Right hindlimb (tissue), 1 donor: Measurements from ENCODE around the gene GAS2L2.
A peak's percentile ranks its signal among the peaks of the same experiment; 100 is the strongest.
"Not testable (repeated sequence)": the region's sequence is repeated elsewhere in the genome, so short reads cannot be mapped to it uniquely, and the experiment has no call there.

Source experiments
- DNase-seq: peaks from one replicate; pipeline ENCODE4 v3.0.0-alpha.2; 2018

GAS2L2 gene

DNA sequence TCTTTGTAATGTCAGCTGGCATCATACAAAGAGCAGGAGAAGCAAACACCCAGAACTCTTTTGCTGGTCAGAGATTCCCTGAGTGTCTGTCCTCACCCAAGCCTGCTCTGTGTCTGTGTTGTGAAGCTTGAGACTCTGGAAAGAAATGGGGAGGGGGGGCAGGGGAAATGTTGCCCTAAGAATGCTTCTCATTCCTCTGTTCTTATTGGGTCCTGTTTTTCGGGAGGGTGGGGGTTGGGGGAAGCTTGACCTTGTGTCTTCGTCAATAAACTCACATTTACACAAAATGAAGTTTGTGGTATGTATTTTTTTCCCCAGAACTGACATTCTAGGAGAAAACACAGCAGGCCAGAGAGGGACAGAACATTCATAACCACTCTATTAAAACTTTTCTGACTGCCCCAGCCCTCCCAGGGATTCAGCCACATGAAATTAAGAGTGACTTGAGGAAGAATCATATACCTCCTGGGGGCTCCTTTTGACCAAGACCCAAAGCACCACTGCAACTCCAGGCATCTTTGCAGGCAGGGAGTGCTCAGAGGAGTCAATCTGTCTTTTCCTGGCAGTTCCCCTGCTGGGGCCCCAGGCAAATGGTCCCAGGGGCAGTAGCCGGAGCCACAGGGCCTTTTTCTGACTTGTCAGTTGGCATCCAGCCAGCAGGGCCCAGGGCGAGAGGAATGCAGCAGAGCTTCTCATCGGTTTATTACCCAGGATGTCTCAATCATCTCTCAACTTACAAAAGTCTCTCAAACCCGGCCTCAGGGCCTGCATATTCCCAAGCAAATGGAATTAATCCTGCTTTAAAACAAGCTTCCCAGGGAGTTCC is 26.7 kb downstream of the GAS2L2 start:
- peak; percentile 72 for DNase-seq

- DNase-seq: no peak
Observed at GRCh38 chr17:35725802-35726126, 27.3 kb downstream of the GAS2L2 start.

GRCh38 chr17:35725058-35725457 is 28.0 kb downstream of the GAS2L2 start:
- DNase-seq: no peak

- no peak for DNase-seq
Observed at GRCh38 chr17:35723735-35724134, 29.3 kb downstream of the GAS2L2 start.

DNA sequence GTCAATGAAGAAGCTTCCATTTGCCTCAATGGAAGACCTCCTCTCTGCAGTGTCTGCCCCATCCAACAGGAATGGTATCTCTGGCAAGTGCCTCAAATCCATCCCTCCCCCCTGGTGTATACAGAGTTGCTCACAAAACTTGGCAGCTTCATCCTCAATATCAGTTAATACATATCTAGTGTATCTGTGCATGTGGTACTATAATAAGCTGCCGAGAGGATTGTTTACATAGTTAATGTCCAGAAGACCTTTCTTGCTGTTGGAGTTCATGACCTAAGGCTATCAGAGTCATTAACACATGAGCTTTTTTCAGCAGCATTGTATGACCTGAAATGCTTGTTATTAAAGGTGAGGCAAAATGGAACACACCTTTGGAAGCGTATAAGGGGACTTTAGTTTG is 35.6 kb downstream of the GAS2L2 start:
- no peak for DNase-seq

DNA sequence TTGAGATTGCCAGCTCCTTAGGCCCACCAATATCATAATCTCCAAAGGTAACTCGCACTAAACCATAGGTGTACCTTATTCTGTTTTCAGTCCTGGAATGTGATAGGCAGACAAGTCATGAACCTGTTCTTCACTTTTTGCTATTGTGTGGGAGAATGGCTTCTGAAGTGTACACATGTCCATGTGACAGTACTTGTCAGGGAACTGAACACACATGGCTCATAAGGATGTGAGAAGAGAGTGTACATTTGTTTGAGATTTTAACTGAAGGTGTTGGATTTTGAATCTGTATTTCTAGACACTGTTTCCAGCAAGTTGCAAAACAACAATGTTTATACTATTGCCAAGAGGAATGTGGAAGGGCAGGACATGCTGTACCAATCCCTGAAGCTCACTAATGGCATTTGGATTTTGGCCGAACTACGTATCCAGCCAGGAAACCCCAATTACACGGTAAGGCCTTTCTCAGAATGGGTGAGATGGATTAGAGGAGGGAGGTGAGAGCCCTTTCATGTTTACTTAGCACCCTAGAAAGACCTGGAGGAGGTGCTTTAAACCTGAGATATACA is 36.1 kb downstream of the GAS2L2 start:
- DNase-seq: no peak

DNA sequence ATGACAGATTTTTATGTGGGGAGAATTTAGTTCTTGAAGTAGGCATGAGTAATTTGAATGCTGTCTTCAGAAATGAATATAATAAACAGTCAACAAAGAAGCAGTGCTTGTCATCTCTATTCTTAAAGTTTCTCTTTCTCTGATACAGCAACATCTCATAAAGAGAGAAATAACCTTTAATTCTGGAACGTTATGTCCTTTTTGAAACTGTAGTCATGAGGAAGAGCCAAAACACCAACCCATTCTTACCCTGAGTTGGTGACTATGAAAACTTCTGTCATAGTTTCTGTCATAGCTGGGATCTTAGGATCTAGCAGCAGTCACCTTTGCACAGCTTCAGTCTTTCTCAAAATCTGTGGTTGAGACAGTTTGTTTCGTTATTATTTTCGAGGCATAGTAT is 36.9 kb downstream of the GAS2L2 start:
- DNase-seq: no peak

GRCh38 chr17:35715416-35715815 is 37.6 kb downstream of the GAS2L2 start:
- DNase-seq: no peak

GRCh38 chr17:35714988-35715387 is 38.1 kb downstream of the GAS2L2 start:
- DNase-seq: no peak

- DNase-seq: peak; percentile 50
Observed at GRCh38 chr17:35713069-35713728, 39.8 kb downstream of the GAS2L2 start.

GRCh38 chr17:35710950-35711349 is 42.1 kb downstream of the GAS2L2 start:
- DNase-seq: no peak

- no peak for DNase-seq
Observed at GRCh38 chr17:35709874-35710273, 43.2 kb downstream of the GAS2L2 start.

- DNase-seq: no peak
Observed at GRCh38 chr17:35708951-35709350, 44.1 kb downstream of the GAS2L2 start.

- DNase-seq: no peak
Observed at GRCh38 chr17:35708149-35708548, 44.9 kb downstream of the GAS2L2 start.

DNA sequence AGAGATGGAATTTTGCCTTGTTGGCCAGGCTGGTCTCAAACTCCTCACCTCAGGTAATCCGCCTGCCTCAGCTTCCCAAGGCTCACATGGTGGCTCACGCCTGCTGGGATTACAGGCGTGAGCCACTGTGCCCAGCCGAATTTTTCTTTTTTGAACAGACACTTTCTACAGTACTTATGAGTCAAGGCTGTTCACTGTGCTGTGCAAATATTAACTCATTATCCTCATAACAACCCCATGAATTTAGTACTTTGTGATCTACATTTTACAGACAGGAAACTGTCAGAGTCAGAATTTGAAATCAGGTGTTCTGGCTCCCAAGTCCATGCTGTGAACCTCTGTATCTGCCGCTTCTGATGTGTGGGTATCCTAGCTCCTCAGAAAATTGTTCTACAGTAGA is 47.3 kb downstream of the GAS2L2 start:
- DNase-seq: no peak

GRCh38 chr17:35705230-35705629 is 47.8 kb downstream of the GAS2L2 start:
- no peak for DNase-seq

GRCh38 chr17:35703308-35703707 is 49.7 kb downstream of the GAS2L2 start:
- not testable (repeated sequence) for DNase-seq

GRCh38 chr17:35701491-35701890 is 51.5 kb downstream of the GAS2L2 start:
- no peak for DNase-seq

DNA sequence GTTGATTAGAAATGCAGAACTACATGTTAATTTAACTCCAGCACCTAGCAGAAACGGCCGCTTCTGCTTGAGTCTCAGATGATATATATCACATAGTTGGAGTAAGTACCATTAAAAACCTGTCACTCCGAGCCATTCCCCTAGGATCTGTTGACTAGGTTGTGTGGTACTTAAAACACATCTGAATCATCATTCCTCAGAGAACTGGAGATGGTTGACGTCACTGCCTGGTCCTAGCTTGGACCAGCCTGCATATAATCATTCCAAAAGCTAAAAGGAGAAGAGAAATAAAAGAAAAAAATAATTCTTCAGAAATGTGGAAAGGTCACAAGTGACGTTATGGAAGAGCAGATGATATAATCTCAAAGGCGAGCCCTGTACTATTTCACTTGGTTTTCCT is 52.9 kb downstream of the GAS2L2 start:
- no peak for DNase-seq

DNA sequence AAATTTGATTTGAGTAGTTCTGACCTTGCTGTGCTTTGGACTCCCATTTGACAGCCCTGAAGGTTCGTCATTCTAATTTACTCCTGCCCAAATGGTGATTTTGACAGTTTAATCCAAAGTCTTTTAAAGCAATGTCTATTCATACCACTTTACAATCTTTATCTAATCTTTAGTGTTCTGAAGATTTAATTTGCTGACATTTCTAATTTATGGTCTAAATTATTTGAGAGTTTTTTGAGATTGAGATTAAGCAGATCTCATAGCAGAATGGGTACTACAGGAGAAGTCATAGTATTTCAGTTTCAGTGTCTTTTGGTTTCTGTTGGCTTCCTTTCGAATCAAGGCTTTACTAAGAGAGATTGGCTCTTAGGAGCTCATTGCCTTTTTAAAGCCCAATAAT is 54.2 kb downstream of the GAS2L2 start:
- no peak for DNase-seq

DNA sequence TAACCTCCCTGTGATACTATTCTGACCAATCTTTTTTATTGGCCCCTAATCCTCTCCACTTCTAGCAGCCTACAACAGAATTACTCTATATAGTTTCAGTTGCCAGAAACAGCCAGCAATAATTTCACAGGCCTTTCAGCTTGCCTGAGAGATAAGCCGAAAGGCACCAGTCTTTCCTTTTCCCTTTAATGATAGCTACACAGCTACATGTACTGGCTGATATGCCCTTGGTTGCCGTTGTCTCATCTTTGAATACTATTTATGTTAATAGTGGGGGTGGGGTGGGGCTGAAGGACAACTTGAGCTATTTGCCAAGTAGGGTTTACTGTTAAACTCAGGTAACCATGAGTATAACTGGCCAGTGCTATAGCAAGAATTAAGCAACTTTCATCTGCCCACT is 57.4 kb downstream of the GAS2L2 start:
- DNase-seq: no peak

GRCh38 chr17:35694906-35695305 is 58.1 kb downstream of the GAS2L2 start:
- no peak for DNase-seq
